IPS DF 4.7 (cell line): ENCODE measurements around the gene TNS4.

ENCODE experiments used
- DNase-seq: peaks from one replicate; pipeline ENCODE4 v3.0.0-alpha.2; 2013; ENCODE audit warnings: low spot score; ENCODE audit errors: extremely low read depth

Gene TNS4

DNA sequence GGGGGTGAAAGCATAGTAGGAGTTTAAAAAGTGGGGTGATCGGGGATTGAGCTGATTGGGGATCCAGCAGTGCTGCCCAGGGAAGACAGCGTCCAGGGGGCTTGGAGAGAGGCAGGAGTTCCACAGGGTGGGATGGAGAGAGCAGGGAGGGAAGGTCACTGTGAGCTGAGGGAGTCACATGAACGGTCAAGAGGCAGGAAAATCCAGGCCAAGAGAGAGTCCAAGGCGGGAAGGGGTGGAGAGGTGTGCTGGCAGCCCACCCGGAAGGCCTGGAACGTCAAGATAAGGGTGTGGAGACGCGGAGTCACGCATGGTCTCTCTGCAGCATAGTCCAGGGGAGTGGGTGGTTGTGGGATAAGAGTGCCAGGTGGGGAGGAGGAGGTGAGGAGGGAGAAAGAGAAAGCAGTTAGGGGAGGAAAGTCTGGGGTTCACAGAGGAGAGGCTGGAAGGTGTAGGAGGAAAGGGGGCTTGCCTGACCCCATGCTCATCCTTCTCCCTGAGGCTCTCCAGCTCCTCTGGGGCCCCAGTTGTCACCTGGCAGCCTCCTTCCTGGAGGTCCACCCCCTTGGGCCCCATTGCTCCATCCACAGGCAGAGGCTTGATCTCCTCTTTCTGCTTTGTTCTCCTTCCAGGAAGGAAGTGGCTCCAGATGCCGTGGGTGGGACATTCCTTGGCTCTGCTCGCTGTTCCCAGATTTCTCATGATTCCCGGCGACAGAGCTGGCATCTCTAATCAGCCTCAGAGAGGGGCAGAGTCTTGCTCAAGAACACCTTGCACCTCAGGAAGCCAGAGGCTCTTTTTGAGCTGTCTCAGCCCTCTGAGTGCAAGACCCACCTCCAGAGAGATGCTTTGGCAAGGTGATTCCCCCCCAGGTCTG is 35.1 kb upstream of the TNS4 start:
- no peak for DNase-seq

DNA sequence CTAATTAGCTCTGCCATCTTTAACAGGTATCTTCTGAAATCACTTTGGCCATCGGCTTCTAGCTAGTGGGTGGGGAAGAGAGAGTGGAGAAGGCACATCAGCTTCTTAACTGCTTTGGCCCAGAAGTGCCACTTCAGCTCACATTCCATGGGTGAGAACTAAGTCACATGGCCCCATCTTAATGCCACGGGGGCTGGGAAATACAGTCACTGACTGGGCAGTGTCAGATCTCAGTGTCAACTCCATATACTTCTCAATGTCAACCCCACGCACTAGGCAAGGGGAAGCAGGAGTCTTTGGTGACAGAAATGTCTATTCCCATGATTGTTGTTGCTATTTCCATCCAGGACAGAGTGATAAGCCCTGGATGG is 34.5 kb upstream of the TNS4 start:
- DNase-seq = no peak

DNA sequence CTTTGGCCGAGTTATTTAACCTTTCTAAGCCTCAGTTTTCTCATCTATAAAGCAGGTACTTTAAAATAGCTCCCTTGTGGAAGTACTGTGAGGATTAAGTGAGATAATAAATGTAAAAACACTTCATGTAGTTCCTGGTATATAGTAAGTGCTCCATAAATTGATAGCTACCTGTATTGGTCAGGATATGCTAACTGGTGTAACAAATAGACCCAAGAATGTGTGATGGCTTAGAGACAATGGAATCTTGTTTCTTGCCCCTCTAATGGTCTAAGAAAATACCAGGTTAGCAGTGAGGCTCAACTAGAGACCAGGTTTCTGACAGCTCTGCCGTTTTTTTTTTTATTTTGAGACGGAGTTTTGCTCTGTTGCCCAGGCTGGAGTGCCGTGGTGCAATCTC is 34.0 kb upstream of the TNS4 start:
- no peak for DNase-seq

- no peak for DNase-seq
Observed at GRCh38 chr17:40534371-40535189, 33.2 kb upstream of the TNS4 start.

GRCh38 chr17:40533896-40534295 is 32.5 kb upstream of the TNS4 start:
- DNase-seq = no peak

DNA sequence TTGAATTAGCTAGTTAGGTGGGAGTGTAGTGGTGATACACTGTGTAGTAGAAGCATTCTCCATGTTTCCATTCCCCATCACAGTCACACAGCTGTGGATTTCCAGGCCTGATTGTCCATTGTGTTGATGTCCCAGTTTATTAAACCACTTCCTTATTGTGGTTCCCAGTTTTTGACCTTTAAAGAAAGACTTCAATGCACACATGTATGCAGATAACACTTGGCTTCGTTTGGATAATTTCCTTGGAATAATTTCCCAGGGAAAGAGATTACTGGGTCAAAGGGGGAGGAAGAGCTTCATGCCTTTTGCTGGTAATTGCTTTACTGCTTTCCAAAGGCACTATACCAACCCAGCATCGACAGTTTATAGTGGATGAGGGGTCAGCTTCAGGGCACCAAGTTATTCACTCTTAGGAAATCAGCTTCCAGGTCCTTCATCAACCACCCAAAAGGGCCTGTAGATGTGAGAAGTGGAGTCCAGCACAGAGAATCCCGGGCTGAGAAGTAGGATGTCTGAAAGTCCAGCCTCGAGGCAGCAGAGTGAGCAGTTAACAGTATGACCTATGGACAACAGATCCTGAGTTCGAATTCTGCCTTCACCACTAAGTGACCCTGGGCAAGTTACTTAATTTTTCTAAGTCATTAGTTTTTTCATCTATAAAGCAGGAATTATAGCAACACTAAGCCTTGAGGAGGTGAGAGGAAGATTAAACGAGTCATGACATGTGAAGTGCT is 31.3 kb upstream of the TNS4 start:
- no peak for DNase-seq

- DNase-seq = no peak
Observed at GRCh38 chr17:40531051-40531991, 29.9 kb upstream of the TNS4 start.

- no peak for DNase-seq
Observed at GRCh38 chr17:40530531-40530994, 29.1 kb upstream of the TNS4 start.

DNA sequence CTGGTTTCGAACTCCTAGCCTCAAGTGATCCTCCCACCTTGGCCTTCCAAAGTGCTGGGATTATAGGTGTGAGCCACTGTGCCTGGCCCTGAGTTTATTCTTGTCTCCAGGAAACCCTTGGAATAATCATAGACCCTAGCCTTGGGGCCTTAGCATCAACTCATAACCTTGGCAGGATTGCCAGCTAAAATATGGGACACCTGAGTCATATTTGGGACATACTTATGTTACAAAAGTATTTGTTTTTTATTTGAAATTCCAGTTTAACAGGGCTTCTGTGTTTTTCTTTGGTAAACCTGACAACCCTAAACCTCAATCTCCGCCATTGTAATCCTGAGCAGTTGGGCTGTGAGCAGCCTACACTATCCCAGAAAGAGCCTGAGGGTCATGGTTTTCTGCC is 28.6 kb upstream of the TNS4 start:
- DNase-seq = no peak

DNA sequence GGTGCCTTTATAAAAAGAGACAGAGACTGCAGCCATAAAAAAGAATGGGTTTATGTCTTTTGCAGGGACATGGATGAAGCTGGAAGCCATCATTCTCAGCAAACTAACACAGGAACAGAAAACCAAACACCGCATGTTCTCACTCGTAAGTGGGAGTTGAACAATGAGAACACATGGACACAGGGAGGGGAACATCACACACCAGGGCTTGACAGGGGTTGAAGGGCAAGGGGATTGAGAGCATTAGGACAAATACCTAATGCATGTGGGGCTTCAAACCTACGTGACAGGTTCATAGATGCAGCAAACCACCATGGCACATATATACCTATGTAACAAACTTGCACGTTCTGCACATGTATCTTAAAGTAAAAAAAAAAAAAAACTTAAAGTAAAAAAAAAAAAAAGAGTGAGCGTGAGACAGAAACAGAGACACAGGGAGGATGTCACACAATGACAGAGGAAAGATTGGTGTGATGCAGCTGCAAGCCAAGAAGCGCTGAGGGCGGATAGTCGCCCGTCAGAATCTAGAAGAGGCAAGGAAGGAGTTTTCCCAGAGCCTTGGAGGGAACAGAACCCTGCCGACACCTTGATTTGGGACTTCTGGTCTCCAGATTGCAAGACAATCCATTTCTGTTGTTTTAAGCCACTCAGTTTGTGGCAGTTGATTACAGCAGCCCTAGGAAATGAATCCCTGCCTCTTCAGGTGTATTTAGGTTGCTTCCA is 27.4 kb upstream of the TNS4 start:
- no peak for DNase-seq

DNA sequence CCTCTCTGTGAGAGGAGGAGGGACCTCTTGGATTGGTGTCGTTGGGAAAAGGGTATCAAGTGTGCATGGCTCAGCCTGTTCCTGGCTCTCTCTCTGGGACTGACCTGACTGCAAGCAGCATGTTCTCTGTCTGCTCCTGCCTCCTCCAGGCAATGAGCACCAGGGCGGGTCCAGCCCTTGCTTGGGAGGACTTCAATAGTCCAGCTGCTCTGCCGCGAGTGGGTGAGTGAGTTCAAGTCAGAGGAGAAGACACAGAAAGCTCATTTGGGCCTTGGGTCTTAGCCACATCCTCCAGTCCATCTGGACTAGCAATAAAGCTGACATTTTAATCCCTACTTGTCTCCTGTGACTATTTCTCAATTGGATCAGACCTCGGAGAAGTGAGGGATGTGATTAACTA is 25.2 kb upstream of the TNS4 start:
- DNase-seq = no peak

DNA sequence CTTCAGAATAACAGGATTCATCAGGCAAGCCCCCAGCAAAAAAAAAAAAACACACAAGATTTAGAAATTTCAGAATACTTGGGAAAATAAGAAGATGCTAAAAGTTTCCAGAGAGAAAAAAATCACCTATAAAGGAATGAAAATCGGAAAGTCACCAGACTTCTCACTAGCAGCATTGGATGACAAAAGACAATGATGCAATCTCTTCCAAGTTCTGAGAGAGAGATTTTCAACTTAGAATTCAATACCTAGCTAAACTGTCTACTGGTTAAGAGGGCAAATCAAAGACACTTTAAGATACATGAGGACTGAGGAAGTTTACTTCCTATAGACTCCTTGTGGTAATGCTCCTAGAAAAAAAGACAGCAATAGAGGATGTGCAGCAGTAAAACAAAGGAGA is 23.9 kb upstream of the TNS4 start:
- DNase-seq = no peak

DNA sequence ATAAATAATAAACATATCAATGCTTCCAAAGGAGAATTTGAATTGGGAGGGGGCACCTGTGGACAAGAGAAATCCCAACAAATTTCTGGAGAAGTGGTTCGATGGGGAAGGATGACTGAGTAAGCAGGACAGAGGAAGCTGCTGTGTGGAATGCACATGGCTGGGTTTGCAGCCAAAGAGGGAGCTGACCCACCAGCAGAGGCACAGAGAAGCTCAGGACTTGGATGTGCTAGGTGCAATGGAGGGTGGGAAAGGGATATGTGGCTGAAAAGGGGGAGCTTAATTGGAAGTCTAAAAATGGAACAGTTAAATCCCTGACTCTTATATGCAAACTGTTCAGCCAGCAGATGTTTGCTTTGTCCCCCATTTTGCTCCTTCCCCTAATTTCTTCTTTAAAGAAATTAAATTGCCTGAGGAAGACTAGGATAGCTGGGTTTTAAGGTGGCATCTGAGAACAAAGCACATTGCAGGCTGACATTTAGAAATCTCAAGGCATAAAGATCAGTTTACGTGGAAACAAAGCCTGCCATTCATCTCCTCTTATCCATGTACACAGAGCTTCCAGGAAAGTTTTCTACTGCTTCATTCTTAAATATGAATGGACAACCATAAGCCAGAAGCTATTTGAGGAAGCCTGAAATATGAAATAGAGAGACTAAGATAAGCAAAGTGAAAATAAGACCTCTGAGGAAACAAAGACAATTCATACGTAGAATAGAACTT is 23.0 kb upstream of the TNS4 start:
- DNase-seq = no peak

DNA sequence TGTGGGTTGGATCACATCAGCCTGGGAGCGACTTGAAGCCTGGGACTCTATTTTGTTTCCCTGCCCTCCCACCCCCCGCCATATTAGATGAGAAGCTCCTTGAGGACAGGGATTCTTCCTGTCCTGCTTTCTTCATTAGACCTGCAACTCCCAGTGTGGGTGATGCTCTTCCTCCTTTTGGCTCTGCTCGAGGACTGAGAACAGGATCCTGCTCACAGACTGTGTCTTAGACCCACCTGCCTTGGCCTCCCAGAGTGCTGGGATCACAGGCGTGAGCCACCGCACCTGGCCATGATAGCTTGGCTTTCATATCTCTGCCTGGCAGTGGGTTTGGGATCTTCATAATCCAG is 21.5 kb upstream of the TNS4 start:
- no peak for DNase-seq

DNA sequence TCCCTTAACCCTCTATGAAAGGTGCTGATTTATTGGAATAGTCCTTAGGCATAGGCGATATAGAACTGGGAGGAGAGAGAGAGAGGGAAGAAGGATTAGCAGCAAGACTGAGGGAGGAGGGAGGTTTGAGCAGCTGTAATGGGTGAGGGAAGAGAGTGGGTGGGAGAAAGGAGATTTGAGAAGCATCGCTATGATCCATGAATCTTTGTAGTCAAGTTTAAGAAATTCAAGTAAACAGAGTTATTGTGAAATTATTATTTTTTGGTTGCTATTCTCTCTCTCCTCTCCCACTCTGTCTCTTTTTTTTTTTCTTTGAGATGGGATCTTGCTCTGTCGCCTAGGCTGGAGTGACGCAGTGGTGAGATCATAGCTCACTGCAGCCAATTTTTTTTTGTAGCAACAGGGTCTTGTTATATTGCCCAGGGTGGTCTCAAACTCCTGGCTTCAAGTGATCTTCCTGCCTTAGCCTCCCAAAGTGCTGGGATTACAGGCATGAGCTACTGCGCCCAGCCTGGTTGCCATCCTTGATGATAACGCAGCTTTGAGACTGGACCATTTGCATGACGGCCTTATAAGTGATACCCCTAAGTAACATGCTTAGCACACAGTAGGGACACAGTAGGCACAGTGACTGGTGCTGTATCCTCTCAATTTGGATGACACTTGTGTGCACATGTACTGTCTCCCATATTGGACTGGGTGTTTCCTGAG is 21.0 kb upstream of the TNS4 start:
- no peak for DNase-seq

DNA sequence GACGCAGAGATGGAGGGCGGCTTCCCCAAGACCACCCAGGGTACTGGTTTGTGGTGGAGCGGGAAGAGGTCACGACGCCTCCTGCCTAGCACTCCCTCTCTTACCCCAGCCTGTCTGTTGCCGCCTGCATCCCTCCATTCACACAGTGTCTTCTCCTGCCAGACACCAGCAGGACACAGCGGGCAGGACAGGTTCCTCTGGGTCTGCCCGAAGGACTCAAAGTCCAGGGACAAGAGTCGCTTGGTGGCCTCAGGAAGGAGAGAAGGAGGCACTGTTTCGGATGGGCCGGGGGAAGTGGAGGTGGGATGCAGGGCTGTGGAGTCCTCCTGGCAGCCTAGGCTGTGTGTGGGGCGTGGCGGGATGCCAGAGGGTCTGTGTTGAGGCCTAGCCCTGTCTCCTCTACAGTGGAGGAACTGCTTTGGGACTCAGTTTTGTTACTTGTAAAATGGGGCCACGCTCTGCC is 19.6 kb upstream of the TNS4 start:
- DNase-seq = no peak

GRCh38 chr17:40519089-40519775 is 17.8 kb upstream of the TNS4 start:
- DNase-seq = no peak

DNA sequence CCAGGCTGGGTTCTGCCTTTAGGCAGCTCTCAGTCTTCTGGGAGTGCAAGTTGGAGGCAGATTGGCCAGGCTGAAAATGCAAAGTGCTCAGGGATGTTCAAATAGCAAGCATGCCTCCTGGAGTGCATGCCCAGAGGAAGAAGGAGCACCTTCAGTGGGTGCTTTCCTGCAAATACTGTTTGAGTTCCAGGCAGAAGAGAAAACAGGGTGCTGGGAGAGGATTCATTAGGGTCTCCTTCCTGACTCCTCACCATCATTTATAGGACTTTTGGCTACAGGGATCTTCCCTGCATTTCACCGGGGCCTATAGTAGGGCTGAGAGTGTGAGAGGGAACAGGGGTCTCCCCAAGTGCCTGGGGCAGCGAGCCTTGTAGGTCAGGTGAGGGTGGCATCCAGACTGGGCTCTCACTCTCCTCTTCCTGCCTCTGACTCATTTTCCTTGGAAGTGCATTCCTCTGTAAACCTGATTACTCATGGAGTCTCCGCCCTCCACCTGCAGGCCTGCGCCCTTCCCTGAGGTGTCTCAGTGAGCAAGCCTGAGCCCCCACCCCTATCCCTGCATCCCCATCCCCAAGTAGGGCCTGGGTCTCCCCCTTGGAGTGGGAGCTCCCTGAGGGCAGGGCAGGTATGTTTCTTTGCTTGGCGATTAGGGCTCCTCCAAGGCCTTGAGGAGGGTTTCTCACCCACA is 17.1 kb upstream of the TNS4 start:
- DNase-seq = no peak
